LNCAP (cell line): ENCODE data around the gene IL32.
A peak's percentile ranks its signal among the peaks of the same experiment; 100 is the strongest.

Source experiments
- CTCF ChIP-seq: fragments of 450-650 bp; IDR thresholded peaks from 2 replicates; pipeline ENCODE4 v1.5.1; 2017; ENCODE audit warnings: mild to moderate bottlenecking

The IL32 gene

DNA sequence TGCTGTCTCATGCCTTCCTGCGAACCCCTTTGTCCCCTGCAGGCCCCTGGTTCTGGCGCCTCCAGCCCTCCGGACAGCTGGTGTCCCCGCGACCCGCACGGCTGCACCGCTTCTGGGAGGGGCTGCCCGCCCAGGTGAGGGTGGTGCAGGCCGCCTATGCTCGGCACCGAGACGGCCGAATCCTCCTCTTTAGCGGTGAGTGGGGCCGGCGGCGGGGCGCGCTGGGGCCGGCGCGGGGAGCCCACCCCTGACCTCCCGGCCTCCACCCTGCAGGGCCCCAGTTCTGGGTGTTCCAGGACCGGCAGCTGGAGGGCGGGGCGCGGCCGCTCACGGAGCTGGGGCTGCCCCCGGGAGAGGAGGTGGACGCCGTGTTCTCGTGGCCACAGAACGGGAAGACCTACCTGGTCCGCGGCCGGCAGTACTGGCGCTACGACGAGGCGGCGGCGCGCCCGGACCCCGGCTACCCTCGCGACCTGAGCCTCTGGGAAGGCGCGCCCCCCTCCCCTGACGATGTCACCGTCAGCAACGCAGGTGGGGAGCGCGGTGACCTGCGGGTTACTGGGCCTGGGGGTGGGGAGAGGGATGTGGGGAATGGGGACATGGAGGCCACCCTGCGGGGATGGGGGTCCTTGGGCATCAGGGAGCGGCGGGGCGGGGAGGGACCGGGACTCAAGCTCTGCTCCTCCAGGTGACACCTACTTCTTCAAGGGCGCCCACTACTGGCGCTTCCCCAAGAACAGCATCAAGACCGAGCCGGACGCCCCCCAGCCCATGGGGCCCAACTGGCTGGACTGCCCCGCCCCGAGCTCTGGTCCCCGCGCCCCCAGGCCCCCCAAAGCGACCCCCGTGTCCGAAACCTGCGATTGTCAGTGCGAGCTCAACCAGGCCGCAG lies 7.1 kb upstream of the IL32 start:
- TF ChIP-seq CTCF: no peak

- TF ChIP-seq CTCF: peak; percentile 77
These were observed 6.3 kb upstream of the IL32 start for GRCh38 chr16:3059041-3059722.

- TF ChIP-seq CTCF: no peak
These were observed 5.7 kb upstream of the IL32 start for GRCh38 chr16:3059723-3060242.

DNA sequence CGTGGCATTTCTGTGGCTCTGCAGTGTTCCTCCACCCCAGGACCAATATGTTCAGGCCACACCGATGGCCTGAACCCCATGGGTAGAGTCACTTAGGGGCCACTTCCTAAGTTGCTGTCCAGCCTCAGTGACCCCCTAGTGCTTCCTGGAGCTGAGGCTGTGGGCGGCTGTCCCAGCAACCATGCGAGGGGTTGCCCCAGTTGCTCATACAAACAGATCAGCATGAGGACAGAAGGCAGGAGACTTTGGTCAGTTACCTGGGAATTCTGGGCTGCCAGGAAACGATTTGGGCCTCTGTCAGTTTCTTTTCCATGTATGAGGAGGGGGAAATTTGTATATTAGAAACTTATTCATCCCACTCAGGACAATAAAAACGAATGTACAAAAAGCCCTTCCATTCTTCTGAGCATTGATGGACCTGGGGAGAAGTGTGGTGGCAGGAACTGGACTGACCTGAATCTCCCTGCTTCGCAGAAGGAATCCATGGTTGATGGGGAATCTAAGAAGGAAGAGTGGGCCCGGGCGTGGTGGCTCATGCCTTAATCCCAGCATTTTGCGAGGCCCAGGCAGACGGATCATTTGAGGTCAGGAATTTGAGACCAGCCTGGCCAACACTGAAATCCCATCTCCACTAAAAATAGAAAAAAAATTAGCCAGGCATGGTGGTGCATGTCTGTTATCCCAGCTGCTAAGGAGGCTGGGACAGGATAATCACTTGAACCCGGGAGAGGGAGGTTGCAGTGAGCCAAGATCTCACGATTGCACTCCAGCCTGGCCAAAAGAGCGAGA lies 4.9 kb upstream of the IL32 start:
- no peak for TF ChIP-seq CTCF

DNA sequence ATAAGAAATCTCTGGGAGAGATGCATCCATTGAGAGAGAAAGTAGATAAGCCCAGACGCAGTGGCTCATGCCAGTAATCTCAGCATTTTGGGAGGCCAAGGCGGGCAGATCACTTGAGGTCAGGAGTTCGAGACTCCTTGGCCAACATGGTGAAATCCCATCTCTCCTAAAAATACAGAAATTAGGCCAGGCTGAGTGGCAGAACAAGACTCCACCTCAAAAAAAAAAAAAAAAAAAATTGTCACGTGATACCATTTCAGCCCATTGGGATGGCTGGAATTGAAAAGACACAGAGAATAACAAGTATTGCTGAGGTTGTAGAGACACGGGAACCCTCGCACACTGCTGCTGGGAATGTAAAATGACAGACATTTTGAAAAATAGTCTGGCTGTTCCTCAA lies 2.9 kb upstream of the IL32 start:
- TF ChIP-seq CTCF: no peak

GRCh38 chr16:3063625-3064386 lies 1.6 kb upstream of the IL32 start:
- no peak for TF ChIP-seq CTCF
